ENCODE results near the gene DMRT3. TPM values are rescaled to one million over a fixed set of nuclear protein-coding genes. Genes with fewer than 3 reads are reported as not detected.

The DMRT3 gene, protein sequence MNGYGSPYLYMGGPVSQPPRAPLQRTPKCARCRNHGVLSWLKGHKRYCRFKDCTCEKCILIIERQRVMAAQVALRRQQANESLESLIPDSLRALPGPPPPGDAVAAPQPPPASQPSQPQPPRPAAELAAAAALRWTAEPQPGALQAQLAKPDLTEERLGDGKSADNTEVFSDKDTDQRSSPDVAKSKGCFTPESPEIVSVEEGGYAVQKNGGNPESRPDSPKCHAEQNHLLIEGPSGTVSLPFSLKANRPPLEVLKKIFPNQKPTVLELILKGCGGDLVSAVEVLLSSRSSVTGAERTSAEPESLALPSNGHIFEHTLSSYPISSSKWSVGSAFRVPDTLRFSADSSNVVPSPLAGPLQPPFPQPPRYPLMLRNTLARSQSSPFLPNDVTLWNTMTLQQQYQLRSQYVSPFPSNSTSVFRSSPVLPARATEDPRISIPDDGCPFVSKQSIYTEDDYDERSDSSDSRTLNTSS
- not detected in 2 replicates for total RNA-seq

DNA sequence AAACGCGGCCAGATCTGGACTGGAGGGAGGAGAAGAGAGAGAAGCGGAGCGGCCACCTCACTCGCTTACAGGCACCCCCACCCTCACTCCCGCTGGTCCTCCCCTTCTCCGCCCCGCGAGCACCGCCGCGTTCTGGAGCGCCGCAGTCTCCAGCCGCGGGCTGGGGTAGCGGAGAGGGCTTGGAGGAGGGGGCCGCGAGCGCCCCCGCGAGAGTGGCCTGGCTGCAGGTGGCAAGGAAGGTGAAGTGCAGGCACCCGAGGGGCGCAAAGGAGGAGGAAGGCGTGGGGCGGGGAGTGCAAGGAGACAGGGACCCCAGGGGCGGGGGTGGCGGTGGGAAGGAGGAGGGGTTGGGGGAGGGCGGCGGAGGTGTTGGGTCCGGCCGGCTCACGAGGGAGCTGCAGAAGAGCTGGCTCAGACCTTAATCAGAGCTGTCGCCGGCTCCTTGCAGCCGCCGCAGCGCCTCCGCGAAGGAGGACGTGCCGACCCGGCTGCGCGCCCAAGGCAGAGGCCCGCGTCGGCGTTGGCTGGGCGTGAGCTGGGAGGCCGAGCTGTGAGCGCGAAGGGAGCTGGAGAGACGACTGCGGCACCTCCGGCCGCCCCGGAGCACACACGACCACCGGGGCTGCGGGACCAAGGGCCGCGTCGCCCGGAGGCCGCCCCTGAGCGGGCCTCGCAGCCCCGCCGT, at the start of gene DMRT3:
DMRT3 (plus strand) TSS at position 398 of the 685 bp plus-strand sequence. CDS start 347 bp downstream, outside the sequence.
- no peak for DNase-seq

DNA sequence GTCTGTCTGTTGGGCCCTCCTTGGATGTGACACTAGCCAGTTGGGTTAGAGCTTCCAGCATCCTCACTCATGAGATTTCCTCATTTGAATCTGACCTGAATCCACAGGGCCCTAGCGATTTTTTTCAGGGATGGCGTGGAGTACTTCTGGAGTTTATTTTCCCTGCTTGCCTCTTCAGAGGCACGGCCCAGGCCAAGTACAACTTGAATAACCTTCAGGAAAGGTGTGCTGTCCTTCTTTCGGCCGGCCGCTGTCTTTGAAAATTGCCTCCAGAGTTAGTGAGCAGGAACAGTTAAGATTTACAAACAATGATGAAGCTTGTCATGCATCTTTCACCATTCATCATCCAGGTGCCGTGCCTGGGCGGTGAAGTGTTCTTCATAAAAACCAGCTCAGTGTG, 49.5 kb upstream of the DMRT3 start:
- DNase-seq = no peak

DNA sequence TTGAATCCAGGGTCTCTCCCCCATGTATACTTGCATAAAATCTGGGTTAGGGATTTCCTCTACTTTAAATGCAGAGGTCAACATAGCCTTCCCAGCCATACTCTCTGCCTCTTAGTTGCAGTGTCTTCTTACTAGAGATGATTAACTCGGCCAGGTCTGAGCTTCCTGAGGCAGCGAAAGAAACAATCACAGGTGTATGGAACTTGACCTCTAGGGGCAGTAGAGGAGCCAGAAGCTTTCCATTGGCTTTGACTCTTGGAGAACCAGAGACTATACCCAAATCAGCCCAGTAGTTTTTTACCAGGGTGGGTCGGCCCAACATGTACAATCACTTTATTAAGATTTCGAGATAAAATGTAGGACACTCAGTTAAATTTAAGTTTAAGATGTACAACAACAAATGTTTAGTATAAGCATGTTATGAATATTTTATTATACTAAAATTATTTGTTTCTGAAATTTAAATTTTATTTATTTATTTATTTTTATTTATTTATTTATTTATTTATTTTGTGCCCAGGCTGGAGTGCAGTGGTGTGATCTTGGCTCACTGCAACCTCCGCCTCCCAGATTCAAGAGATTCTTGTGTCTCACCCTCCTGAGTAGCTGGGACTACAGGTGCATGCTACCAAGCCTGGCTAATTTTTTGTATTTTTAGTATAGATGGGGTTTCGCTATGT, 48.0 kb upstream of the DMRT3 start:
- peak; percentile 16 for DNase-seq

DNA sequence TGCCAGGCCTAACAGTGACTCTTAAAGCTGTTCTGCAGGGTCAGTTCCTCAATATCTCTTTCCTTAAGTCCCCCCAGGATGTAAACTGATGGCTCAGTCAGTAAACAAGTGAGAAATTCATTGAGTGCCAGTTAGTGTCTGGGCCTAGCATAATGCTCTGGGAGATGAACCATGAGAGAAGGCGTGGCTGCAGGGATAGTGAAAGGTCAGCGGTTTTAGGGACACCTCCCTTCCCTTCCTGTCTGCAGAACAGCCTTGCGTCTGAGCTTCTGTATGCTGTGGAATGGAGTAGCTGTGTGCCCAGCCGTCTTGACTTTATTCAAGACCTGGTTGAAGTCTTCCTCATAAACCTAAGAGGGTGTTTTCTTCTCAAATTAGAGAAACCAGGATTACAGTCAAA, 46.7 kb upstream of the DMRT3 start:
- no peak for DNase-seq

DNA sequence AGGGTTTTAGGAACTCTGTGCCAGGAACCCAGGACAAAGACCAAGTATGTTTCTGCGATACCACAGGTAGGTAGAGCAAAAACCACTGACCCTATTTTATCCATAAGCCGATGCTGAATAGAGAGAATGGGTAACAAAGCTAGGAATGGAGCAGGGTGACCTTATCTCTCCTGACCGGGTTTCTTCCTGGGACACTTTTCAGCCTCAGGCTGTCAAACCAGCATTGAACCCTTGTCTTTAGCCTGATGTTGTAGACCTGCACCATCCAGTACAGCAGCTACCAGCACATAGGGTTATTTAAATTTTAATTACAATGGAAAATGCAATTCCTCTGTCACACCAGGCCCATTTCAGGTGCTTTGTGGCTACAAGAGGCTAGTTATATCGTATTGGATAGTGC, 43.1 kb upstream of the DMRT3 start:
- no peak for DNase-seq

DNA sequence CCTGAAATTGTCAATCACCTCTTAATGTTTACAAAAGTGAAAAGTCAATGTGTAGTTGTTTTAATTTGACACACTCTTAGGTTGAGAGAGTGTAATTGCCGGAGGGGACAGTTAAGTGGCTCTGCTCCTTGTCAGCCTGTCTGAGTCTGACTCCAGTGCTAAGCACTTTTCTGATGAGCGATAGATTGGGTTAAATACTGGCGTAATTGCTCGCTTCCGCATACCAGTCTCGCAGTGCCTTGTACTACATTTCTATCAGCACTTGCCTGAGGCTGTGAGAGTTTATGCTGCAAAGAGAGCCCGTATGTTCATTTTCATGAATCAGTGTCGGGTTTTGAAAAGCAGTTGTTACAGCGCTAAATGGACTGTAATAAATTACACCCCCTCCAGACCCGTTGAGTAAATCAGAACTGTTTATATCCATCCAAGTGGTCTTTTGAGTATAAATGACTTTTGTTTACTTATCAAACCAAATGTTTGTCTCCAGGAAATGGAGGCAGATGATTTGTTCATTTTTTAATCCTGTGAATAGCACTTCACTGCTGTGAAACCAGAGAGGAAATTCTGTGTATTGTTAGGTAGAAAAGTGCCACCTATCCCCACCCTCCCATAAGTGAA, 41.0 kb upstream of the DMRT3 start:
- no peak for DNase-seq

DNA sequence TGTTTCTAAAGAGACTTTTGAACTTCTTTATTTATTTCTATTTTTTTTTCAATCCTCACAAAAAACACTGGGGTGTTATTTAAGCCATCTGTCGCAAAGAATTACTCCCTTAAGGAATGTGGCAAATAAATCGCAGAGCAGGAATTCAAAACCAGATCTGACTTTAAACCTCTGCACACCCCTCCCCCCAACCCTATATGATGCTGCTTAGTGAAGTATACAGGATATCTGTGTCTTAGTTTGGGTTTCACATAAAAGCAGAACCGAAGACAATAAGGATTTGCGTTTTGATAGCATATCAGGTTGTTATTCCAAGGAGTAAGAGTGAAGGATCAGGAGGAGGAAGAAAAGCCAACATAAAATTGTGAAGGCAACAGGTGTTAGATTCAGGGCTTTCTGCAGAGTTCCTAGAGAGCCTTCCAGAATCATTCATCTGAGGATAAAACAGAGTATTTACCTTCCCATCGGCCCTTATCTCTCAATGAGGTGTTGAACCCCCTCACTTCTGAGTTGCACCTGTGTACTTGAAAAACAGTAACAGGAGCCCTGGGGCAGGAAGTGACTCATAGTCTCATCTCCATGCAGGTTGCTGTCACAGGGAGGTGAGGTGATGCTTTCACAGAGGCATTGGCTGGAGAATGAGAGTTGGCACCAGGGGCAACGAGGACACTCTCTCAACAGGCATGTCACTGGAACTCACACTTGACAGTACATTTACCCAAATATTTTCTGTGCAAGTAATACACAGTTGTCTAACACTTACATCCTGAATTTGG, 33.5 kb upstream of the DMRT3 start:
- no peak for DNase-seq

DNA sequence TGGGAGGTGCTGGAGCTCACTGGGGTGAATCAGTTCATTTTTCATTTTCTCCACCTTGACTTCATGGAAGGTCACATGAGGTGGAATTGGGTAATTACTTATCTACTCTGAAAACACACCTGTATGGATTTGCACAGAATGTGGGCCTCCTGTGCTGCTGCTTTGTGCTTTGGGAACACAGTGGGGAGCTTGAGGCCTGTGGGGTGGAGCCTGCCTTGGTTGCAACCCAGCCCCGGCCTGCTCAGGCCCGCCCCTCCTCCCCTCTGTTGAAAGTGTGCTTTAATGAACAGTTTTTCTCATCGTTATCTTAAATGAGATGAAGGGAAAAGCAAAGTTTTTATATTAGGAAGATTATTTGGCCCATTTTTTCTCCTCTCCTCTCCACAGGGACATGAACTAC, 28.5 kb upstream of the DMRT3 start:
- no peak for DNase-seq

DNA sequence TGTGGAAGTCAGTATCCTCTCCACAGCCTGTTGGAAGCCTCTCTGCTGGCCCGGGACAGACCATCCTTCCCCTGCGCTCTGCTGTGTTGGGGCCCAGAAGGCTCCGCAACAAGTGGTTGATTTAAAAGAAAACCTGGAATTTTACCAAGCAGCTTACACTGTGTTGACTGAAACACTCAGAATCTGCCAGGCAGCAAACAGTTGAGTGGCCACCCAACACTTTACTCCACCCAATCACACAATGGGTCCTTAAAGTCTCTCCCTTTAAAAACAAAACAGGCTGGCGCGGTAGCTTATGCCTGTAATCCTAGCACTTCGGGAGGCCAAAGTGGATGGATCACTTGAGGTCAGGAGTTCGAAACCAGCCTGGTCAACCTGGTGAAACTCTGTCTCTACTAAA, 28.0 kb upstream of the DMRT3 start:
- DNase-seq = no peak

DNA sequence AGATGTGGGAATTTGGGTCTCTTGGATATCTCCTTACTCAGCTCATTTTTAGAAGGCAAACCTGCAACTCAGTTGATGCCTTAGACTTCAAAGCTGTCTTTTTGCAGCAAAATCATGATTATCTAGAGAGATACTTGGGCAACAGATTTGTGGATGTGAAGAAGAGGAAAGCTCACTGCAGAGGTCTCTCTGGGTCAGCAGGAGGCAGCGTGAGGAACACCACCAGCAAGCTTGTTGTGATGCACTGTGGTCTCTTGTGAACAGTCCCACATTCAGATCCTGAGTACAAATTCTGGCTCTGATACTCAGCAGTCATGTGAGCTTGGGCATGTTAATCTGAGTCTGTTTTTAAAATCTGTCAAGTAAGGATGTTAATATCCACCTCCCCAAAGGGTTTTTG, 26.3 kb upstream of the DMRT3 start:
- DNase-seq = no peak

DNA sequence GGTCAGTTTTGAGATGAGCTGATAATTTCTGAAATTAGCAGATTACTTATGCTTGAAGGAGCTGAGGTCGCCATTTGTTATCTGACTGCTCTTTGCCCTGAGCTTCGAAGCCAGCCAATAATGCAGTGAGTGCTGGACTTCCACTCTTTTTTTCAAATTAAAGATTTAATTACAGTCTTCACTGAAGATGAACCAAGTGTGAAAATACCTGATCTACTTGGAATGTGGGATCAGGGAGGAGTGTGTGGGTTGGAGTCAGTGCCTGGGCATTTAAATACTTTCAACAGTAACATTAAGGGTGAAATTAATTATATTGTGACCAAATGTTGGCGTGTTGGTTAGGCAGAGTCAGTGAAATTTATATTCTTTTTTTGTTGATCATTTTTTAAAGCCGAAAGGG, 23.9 kb upstream of the DMRT3 start:
- DNase-seq = no peak

DNA sequence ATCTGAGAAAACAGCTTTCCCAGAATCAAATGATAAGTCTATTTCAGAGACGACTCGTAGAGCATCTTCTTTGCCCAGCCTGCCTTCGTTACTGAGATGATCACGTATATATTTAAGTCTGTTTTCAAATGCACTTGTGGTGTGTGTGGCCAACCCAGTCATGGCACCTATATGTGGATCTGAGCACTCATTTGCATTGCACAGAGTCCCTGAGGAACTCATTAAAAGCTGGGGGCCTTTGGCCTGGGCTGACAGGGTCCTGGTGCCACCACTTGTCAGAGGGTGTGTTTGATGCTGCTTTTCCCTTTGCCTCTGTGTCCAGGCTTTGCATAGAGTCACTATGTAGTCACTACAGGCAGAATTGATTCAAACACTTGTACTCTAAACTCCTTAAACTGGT, 17.4 kb upstream of the DMRT3 start:
- no peak for DNase-seq

DNA sequence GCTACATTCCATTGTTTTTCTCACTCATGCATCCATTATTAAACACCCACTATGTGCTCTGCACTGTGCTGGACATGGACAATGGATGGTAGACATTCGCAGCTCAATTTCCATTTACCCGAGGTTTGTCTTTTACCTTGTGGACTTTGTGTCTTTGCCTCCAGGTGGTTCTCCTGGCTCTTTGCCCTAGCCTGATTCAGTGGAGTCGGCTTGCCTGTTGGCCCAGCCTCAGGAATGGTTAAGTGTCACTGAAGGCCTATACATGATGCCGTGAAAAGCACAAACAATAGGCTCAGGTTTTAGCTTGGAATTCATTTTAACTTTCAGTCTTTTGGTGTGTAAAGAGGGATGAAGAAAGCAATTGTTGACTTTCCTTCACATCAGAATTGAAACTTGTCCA, 16.5 kb upstream of the DMRT3 start:
- DNase-seq = no peak

DNA sequence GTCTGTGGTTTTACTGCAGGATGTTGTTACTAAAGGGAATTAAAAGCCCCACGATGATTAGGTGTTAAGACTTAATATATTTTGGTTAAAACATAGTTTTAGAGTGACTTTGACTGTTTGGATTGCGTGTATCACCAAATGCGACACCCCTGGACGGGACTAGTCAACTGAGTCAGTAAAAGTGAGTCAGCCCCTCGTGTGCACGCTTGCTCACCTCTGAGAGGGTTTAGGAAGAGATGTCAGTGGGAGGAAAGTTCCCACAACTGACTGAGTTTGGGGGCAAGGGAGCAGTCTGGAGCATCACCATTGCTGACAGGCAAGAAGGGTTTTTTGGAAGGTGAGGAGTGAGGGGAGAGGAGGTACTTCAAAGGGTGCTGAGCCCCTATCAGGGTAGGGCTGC, 14.4 kb upstream of the DMRT3 start:
- no peak for DNase-seq

DNA sequence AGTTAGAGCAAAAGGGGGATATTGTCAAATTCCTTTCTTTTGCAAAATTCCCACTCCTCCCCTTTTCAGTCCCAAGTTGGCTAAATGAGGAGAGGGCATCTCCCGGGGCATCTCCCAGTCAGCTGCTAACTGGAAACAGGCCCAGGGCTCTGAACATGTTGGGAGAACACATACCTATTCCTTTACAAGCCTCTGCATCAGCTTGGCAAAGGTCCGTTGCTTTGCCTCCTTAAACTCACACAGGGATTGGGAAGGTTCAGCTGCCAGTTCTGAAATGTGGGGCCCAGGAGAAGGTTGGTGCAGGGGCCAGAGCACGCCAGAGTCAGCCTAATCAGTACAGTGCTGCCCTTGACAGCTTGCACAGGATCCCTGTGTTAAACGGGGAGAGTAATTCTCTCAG, 11.0 kb upstream of the DMRT3 start:
- DNase-seq = no peak

DNA sequence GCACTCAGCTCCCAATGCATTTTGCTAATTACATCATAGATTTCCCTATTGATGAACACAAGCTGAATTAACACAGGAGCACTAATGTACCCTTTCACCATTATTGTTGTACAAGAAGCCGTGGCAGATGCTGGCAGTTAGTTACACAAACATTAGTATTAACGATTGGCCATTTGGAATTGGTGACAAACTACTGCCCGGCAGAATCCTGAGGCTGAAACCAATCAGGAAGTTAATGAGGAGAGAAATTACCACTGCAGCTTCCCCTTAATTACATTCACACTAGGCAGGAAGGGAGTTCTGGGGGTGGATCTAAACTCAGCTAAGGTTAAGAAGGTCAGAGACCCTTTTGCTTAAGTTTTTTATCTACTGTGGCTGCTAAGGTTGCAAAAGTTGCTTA, 9.6 kb upstream of the DMRT3 start:
- no peak for DNase-seq

DNA sequence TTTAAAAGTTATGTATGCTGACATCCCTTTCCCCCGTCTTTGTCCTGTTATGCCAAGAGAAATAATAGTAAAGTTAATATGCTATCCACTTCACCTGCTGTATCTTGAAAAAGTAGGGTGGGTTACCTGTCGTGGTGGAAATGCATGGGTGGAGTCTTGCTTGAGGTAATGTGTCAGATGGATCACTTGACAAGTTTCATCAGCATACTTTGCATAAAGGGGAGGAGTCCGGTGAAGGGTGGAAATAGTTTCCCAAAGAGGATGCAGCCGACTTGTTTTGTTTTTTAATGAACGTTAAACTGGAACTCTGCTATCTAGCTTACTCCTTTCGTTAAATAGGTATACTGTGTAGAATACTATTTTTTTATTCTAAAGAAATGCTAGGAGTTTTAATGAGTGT, 9.0 kb upstream of the DMRT3 start:
- no peak for DNase-seq

DNA sequence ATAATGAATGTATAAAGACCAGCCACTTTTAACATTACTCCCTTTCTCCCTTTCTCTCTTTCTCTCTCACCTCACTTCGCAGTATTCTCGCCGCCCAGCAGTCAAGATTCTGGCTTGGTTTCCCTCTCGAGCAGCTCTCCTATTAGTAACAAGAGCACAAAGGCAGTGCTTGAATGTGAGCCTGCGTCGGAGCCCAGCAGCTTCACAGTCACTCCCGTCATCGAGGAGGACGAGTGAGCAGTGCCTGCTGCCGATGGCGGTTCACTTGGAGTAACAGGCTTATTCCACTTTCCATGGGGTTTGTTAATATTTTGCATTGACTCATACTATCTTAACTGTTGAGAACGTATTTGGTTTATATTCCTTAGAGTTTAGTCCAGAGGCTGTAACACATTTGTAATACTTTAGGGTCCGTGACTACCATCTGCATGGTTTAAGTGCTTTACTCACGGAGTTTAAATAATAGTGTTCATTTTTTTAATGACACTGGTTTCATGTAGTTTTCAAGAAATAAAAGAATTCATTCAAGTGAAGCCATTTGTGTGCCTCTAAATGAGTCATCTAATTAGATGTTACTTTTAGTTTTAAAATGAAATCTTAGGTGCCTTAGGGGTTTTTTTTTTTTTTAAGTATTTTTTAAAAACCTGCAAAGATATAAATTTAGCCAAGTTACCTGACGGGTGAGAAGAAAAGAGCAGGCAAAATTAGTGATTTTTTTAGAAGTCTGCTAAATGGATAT, 8.4 kb upstream of the DMRT3 start:
- no peak for DNase-seq

DNA sequence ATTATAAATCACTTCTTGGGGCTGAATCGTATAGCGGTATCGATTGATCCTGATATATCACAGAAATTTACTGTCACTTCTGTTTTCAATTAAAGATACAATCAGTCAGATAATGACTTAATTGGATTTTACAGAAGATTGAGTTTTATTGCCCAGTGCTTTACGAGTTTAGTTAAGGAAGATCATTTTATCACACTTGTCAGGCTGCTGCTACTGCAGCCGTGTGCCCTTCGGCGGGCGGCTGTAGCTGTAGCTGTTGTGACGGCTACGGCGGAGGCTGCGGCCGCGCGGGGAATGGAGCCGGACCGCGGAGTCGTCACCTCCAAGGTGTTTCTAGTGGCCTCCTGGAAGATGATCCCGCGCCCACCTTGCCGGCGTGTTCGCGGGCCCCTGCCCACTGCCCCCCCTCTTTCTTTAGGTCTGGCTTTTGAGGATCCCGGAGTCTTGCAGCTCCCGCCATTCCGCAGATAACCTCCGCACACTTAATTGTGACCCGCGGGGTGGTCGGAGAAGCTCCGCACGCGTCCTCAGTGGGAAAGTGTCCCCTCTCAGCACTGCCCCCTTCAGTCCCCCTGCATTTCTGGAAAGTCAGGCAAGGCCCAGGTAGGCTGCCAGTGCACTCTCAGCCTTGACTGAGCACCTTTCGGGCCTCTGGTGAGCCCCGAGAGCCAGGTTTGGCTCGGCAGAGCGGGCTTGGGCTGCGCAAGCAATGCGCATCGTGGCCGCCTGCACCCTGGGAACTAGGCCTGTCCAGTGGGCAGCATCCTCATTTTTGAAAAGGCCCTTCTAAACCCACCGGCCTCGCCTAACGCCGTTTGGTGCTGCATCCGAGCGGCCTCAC, 6.9 kb upstream of the DMRT3 start:
- no peak for DNase-seq

DNA sequence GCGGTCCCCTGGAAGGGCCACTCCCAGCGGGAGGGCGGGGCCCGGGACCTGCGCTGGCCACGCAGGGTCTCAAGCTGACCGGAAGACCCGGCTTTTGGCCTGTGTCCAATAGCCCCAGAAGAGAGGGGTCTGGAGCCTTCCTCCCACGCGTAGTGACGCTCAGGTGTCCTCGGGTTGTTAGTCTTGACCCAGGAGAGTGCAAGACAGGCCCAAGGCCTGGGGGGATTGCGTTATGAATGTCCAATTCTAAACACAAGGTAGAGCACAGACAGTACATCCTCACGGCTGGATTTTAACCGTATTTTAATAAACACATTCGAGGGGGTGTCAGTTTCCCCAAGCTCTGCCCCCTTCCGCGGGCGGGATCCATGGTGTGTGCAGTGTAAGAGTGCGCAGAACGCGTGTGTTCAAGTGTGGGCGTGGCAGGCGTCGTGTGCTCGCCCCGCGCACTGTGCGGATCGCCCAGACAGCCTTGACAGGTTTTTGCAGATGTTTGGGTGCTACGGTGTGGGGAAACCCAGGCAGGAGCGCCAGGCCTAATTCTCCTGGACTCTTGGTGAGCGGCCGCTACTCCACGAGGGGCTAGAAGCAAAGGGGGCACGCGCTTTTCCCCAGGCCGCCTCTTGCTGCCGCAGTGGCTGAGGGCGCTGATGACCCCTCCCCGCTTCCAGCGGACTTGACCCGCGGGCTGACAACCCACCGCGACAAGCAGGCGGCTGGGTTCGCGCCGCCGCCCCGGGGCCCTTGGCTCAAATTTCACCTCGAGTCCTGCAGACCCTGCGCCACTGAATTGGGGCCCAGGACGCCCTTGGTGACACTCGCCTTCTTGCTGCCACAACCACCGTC, 6.1 kb upstream of the DMRT3 start:
- DNase-seq = no peak

Measured in dermis blood vessel endothelial cell (primary cell).